AML-193 (cell line): Measurements from ENCODE around the gene ARPP19.
"Not testable (repeated sequence)": the region's sequence is repeated elsewhere in the genome, so short reads cannot be mapped to it uniquely, and the experiment has no call there.

Experiments
- DNase-seq, 2 experiments: peaks; one replicate each; lab custom pipeline; 2025; lab: John Stamatoyannopoulos, UW

ARPP19 gene

DNA sequence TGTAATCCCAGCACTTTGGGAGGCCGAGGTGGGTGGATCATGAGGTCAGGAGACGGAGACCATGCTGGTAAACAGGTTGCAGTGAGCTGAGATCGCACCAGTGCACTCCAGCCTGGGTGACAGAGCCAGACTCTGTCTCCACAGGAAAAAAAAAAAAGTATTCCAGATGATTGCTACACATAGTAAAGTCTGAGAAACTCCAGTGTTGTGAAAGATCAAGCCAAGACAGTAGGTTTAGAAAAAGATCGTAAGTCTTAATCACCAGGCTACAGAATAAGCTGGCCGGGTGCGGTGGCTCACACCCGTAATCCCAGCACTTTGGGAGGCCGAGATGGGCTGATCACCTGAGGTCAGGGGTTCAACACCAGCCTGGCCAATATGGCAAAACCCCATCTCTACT lies 56.0 kb downstream of the ARPP19 start:
- not testable (repeated sequence) for DNase-seq

DNA sequence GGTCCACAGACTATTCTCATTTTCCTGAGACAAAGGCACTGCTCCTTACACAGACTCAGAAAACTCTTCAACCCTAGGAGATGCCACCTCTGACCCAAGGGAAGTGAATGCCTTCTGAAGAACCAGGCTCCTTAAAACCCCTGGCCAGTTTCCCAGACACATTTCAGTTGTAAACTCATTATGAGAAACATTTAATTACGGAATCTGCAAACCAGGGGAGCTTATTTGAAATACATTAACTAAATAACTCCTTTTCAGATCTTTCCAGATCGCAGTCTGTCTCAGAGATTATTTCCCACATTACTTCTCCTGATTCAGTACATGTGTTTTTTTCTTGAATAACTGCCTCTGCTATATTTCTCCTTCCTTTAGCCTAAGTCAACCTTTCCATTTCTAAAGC lies 57.7 kb downstream of the ARPP19 start:
- DNase-seq = no peak

DNA sequence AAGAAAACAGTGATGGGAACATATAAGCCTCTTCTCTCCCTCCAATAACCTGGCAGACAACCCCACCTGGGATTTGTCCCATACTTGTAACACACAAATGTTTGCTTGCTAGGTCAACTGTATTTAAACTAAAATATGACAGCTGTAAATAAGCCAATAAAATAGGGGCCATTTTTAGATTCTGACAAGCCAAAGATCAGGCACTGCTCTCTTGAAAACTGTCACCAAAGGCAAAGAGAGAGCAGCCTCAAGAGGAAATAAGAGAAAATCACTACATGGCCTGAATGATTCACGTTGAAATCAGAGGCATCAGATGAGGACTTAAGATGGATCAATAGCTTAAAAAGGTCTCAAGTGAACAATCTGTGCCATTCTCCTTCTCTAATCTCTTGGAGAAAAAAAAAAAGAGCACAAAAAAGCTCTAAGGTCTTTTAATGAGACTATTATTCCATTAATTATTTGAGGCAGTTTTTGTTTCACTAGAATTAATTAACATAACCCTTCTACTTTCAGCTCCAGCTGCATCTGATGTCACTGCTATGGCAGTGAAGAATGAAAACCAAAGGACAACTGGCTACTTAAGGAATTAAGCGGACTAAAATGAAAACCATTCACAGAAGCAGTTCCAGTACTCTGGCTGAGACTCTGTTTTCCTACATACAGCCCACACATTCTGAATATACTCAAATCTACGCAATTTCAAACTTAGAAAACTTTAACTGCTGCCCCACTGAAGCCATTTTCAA lies 59.2 kb downstream of the ARPP19 start:
- DNase-seq = no peak

DNA sequence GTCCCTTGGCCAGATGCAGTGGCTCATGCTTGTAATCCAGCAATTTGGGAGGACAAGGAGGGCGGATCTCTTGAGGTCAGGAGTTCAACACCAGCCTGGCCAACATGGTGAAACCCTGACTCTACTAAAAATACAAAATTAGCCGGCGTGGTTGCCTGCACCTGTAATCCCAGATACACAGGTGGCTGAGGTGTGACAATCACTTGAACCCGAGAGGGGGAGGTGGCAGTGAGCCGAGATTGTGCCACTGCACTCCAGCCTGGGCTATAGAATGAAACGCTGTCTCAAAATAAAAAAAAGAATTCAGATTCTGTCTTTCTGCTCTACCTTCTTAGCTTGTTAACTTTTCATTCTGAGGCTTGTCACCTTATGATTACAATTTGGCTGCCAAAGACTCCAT lies 62.3 kb downstream of the ARPP19 start:
- DNase-seq = no peak

DNA sequence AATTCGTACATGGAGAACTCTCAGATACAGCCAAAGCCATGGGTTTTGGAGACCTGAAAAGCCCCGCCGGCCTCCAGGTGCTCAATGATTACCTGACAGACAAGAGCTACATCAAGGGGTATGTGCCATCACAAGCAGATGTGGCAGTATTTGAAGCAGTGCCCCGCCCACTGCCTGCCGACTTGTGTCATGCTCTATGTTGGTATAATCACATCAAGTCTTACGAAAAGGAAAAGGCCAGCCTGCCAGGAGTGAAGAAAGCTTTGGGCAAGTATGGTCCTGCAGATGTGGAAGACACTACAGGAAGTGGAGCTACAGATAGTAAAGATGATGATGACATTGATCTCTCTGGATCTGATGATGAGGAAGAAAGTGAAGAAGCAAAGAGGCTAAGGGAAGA lies 63.7 kb downstream of the ARPP19 start:
- no peak for DNase-seq

DNA sequence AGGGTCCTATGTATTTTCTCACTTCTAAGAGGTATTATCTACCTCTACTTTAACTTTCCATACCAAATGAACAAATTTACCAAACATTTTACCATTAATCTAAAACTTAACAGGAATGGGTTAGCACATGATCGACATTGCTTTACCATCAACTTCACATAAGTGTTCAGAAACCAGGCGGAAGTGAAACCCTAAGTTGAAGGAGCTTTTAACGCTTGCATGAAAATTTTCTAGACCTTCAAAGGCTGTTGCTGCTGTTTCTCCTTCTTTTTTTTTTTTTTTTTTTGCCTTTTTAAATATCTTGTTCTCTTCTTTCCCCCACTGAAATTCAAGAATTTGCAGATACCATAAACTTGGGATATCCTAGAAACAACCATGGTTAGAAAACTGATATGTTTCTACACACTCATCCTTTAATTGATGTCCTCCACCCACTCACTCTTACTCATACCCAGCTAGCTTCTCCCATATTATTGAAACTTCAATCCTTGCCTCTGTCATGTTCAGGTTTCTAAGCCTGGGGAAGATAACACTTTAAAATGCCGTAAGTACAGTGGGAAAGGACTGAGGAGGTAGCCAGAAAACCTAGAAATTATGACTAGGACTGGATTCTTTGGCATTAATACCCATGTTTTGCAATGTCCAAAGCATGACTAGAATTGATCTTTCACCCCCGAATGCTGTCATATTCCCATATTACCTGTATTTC lies 64.9 kb downstream of the ARPP19 start:
- no peak for DNase-seq

DNA sequence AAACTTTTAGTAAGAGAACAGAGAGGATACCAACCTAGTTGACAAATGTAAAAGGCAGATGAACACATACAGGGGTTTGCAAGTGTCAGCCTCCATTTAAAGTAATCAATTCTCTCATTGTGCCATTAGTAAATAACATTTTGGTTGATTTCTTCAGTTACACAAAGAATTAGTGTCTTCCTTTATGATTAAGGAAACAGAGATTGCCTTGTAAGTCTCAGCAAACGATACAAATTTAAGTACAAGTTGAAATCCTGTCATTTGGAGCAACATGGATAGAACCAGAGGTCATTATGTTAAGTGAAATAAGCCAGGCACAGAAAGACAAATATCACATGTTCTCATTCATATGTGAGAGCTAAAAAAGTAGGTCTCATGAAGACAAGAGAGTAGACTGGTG lies 66.2 kb downstream of the ARPP19 start:
- DNase-seq = no peak

DNA sequence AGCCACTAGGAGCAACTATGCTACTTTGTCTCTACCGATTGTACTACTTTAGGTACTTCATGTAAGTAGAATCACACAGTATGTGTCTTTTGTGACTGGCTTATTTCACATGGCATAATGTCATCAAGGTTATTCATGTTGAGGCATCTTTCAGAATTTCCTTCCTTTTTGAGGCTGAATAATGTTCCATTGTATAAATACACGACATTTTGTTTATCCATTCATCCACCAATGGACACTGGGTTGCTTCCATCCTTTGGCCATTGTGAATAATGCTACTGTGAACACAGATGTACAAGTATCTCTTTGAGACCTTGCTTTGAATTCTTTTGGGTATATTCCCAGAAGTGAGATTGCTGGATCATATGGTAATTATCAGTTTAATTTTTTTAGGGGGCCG lies 69.3 kb downstream of the ARPP19 start:
- DNase-seq = no peak

DNA sequence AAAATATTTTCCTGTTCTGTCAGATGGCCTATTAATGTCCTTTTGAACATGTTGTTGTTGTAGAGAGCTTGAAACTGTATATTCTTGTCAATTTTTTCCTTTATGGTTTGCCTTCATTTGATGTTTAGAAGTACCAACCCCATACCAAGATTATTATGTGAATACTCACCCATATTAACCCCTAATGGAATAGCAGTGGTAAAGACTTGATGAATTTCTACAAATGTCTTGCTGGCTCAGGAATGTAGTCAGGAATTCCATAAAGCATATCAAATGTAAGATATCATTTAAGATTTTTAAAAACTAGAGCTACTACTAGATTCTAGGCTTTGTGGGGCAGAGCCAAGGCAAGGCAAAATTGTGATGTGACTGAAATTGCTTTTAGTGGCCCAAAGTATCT lies 70.1 kb downstream of the ARPP19 start:
- no peak for DNase-seq
